Tibial nerve (tissue), 4 donors: ENCODE results near the gene CADPS2. TPM values are rescaled to one million over a fixed set of nuclear protein-coding genes. Genes with fewer than 3 reads are reported as not detected.
"Not testable (repeated sequence)": the region's sequence is repeated elsewhere in the genome, so short reads cannot be mapped to it uniquely, and the experiment has no call there.

Source experiments
- DNase-seq, 2 donors: peaks; one replicate each; pipeline ENCODE4 v3.0.0-alpha.2; 2019; ENCODE audit warnings: low spot score in 2 of 2
- H3K27ac ChIP-seq, 4 donors: fragments of 200-600 bp; sonication (generic) in 3 of 4; one replicate each; pipeline ENCODE4 v1.5.1; 2017 to 2019; ENCODE audit warnings: mild to moderate bottlenecking in 1 of 4
- H3K27me3 ChIP-seq, 2 donors: fragments of 200-600 bp; sonication (generic) in 1 of 2; one replicate each; pipeline versions ENCODE4 v1.5.1 to v1.6.0; 2017 to 2019
- H3K36me3 ChIP-seq, 3 donors: fragments of 200-600 bp; sonication (generic); one replicate each; pipeline ENCODE4 v1.5.1; 2018 to 2019
- H3K4me1 ChIP-seq, 4 donors: fragments of 200-600 bp; sonication (generic) in 3 of 4; one replicate each; pipeline ENCODE4 v1.5.1; 2017 to 2019
- H3K4me3 ChIP-seq, 4 donors: fragments of 200-600 bp; sonication (generic) in 3 of 4; one replicate each; pipeline ENCODE4 v1.5.1; 2017 to 2019; ENCODE audit warnings: mild to moderate bottlenecking in 1 of 4, moderate library complexity in 1 of 4
- H3K9me3 ChIP-seq, 4 donors: fragments of 200-600 bp; sonication (generic) in 3 of 4; one replicate each; pipeline ENCODE4 v1.5.1; 2017 to 2019
- CTCF ChIP-seq, 5 experiments: fragments of 200-600 bp in 3 of 5; fragments of 450-650 bp in 2 of 5; sonication (generic) in 3 of 5; IDR thresholded peaks; one replicate each; pipeline ENCODE4 v1.5.1; 2016 to 2019; ENCODE audit warnings: antibody characterized with exemption in 5 of 5, mild to moderate bottlenecking in 3 of 5, moderate library complexity in 2 of 5
- EP300 ChIP-seq, 2 donors: sonication (generic); formaldehyde crosslinking; IDR thresholded peaks; one replicate each; pipeline ENCODE4 v1.6.1; 2017; ENCODE audit warnings: antibody characterized with exemption in 2 of 2, mild to moderate bottlenecking in 1 of 2
- POLR2A ChIP-seq, 2 donors: fragments of 450-650 bp; IDR thresholded peaks; one replicate each; pipeline ENCODE4 v1.6.1; 2017; ENCODE audit warnings: antibody characterized with exemption in 2 of 2, mild to moderate bottlenecking in 2 of 2, moderate library complexity in 2 of 2
- WGBS, 2 donors: methylation state at CpG; one replicate each; pipeline ENCODE4 v1.1.5; 2018; 5-methylcytosine and 5-hydroxymethylcytosine counted together
- total RNA-seq, 4 donors: library from RNA; depleted of rRNA; stranded (reverse); fragments of >200 nt; gene quantifications; one replicate each; pipeline ENCODE4 v1.1.0, GENCODE V29; 2016

CADPS2 gene
- total RNA-seq, 4 donors from 2014 or later = 20.3 to 44.4 (median 27.1) TPM

GRCh38 chr7:122298131-122298530, 588.1 kb downstream of the CADPS2 start:
- Histone ChIP-seq H3K27ac (no peak overlapping the region), H3K9me3 (peaks cover 0 to 1% (median 0%) of the 10 kb centered on the region in 4 donors), H3K4me1 (peaks cover 0 to 30% (median 5%) of the 10 kb centered on the region in 4 donors), H3K27me3 (peaks cover 9 to 78% of the 10 kb centered on the region in 2 donors), H3K4me3 (no peak overlapping the region), H3K36me3 (no peaks in the 10 kb centered on the region)
- WGBS, 2 donors = 48 to 49% methylated on average over 2 of the region's 2 CpGs
- no peak for TF ChIP-seq POLR2A (IDR thresholded peaks at IDR 0.05)
- TF ChIP-seq CTCF (IDR thresholded peaks at IDR 0.05) = no peak
- no peak for TF ChIP-seq EP300 (IDR thresholded peaks at IDR 0.05)
- no peak for DNase-seq

GRCh38 chr7:122291189-122291588, 595.1 kb downstream of the CADPS2 start:
- Histone ChIP-seq H3K36me3 (no peaks in the 10 kb centered on the region), H3K9me3 (peaks cover 0 to 43% (median 4%) of the 10 kb centered on the region in 4 donors), H3K4me1 (no peaks in the 10 kb centered on the region), H3K27ac (no peak overlapping the region), H3K27me3 (peaks cover 0 to 12% of the 10 kb centered on the region in 2 donors), H3K4me3 (no peak overlapping the region)
- 91 to 96% methylated on average over 2 of the region's 2 CpGs for WGBS, 2 donors
- TF ChIP-seq POLR2A (IDR thresholded peaks at IDR 0.05) = no peak
- TF ChIP-seq EP300 (IDR thresholded peaks at IDR 0.05) = no peak
- no peak for DNase-seq

GRCh38 chr7:122290476-122290875, 595.8 kb downstream of the CADPS2 start:
- H3K27me3 ChIP-seq = peaks cover 0 to 10% of the 10 kb centered on the region in 2 donors
- H3K4me1 ChIP-seq = no peaks in the 10 kb centered on the region
- H3K9me3 ChIP-seq = peaks cover 0 to 43% (median 4%) of the 10 kb centered on the region in 4 donors
- no peak overlapping the region for H3K4me3 ChIP-seq
- 82 to 85% methylated on average over 1 of the region's 1 CpG for WGBS, 2 donors
- TF ChIP-seq EP300 (IDR thresholded peaks at IDR 0.05) (no peak), CTCF (IDR thresholded peaks at IDR 0.05) (no peak), POLR2A (IDR thresholded peaks at IDR 0.05) (no peak)
- no peak for DNase-seq
- no peak overlapping the region for H3K27ac ChIP-seq
- H3K36me3 ChIP-seq = no peaks in the 10 kb centered on the region

GRCh38 chr7:122289426-122289825, 596.8 kb downstream of the CADPS2 start:
- Histone ChIP-seq H3K27me3 (no peaks in the 10 kb centered on the region), H3K36me3 (no peaks in the 10 kb centered on the region), H3K4me3 (no peak overlapping the region), H3K9me3 (peaks cover 0 to 43% (median 4%) of the 10 kb centered on the region in 4 donors), H3K4me1 (no peaks in the 10 kb centered on the region), H3K27ac (no peak overlapping the region)
- no peak for DNase-seq
- TF ChIP-seq EP300 (IDR thresholded peaks at IDR 0.05) = no peak
- TF ChIP-seq POLR2A (IDR thresholded peaks at IDR 0.05) = no peak
- TF ChIP-seq CTCF (IDR thresholded peaks at IDR 0.05) = no peak
- WGBS, 2 donors = 36 to 71% methylated on average over 1 of the region's 1 CpG

- not testable (repeated sequence) for H3K4me3 ChIP-seq, H3K9me3 ChIP-seq, H3K27me3 ChIP-seq, H3K27ac ChIP-seq, H3K4me1 ChIP-seq, H3K36me3 ChIP-seq, DNase-seq
- 90 to 93% methylated on average over 9 to 19 of the region's 24 CpGs for WGBS, 2 donors
Measured at GRCh38 chr7:122284608-122285007, 601.7 kb downstream of the CADPS2 start.

GRCh38 chr7:122273117-122273516, 613.1 kb downstream of the CADPS2 start:
- H3K9me3 ChIP-seq = no peaks in the 10 kb centered on the region
- H3K27ac ChIP-seq = no peak overlapping the region
- 92 to 93% methylated on average over 2 of the region's 2 CpGs for WGBS, 2 donors
- H3K36me3 ChIP-seq = no peaks in the 10 kb centered on the region
- no peak for TF ChIP-seq EP300 (IDR thresholded peaks at IDR 0.05)
- no peak for TF ChIP-seq CTCF (IDR thresholded peaks at IDR 0.05)
- no peak for TF ChIP-seq POLR2A (IDR thresholded peaks at IDR 0.05)
- no peak overlapping the region for H3K4me3 ChIP-seq
- no peaks in the 10 kb centered on the region for H3K4me1 ChIP-seq
- no peaks in the 10 kb centered on the region for H3K27me3 ChIP-seq
- no peak for DNase-seq
